ENCODE results near the gene IRS1. TPM values are rescaled to one million over a fixed set of nuclear protein-coding genes. Genes with fewer than 3 reads are reported as not detected.

IRS1 gene
- total and polyA plus RNA-seq, 12 donors, result 10.0 to 55.7 (median 25.0) TPM

DNA sequence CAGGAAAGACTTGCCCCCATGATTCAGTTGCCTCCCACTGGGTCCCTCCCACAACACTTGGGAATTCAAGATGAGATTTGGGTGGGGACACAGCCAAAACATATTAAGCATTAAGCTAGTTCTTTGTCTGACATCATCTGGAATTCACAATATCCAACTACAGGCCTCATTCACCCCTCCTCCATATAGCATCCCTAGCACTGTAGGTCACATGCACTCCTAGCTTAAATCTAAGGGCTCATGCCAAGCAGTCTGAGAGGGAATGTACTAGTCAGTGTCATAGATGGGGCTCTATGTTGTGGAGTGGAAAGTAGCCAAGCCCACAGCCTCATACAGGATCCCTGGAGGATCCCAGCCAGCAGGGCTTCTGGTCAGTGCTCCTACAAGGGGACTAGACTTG, 92.1 kb downstream of the IRS1 start:
- intact Hi-C loops (cut with DNase I), result no loop called here
- Histone ChIP-seq H3K4me3 (no peak overlapping the region), H3K27me3 (no peaks in the 10 kb centered on the region), H3K4me1 (replicated peaks in 1 of 2) (peaks cover 0 to 6% of the 10 kb centered on the region in 2 donors), H3K9me3 (replicated peaks in 1 of 3) (no peaks in the 10 kb centered on the region), H3K36me3 (replicated peaks in 1 of 2) (no peaks in the 10 kb centered on the region), H3K27ac (no peak overlapping the region)
- DNase-seq, result no peak
- TF ChIP-seq POLR2A (IDR thresholded peaks at IDR 0.05), result no peak
- TF ChIP-seq CTCF (IDR thresholded peaks at IDR 0.05), result no peak

DNA sequence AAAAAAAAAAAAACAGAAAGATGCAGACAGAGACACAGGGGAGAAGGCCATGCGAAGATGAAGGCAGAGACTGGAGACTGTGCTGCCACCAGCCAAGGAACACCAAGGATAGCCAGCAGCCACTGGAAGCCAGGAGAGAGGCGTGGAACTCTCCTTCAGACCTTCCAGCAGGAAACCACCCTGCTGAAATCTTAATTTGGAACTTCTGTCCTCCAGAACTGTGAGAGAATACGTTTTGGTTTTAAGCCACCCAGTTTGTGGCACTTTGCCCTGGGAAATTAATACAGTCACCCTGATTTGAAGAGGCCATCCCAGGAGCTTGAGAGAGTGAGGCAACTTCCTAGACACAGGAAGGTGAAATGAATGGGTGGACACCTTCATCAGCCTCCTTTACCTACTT, 93.7 kb downstream of the IRS1 start:
- 75 to 84% (median 80%) methylated on average over 3 of the region's 3 CpGs for WGBS, 4 donors
- peaks cover 0 to 17% of the 10 kb centered on the region in 2 donors for H3K4me1 ChIP-seq (replicated peaks in 1 of 2)
- intact Hi-C loops (cut with DNase I), result no loop called here
- H3K27me3 ChIP-seq, result no peaks in the 10 kb centered on the region
- TF ChIP-seq CTCF (IDR thresholded peaks at IDR 0.05) (no peak), POLR2A (IDR thresholded peaks at IDR 0.05) (no peak)
- no peak overlapping the region for H3K27ac ChIP-seq
- no peak overlapping the region for H3K4me3 ChIP-seq
- no peaks in the 10 kb centered on the region for H3K9me3 ChIP-seq (replicated peaks in 1 of 3)
- no peaks in the 10 kb centered on the region for H3K36me3 ChIP-seq (replicated peaks in 1 of 2)
- no peak for DNase-seq

GRCh38 chr2:226705133-226705886, 94.3 kb downstream of the IRS1 start:
- H3K9me3 ChIP-seq (replicated peaks in 1 of 3), result no peaks in the 10 kb centered on the region
- H3K4me1 ChIP-seq (replicated peaks in 1 of 2), result peaks cover 0 to 17% of the 10 kb centered on the region in 2 donors
- no peak overlapping the region for H3K27ac ChIP-seq
- no peak for DNase-seq
- no peak overlapping the region for H3K4me3 ChIP-seq
- H3K27me3 ChIP-seq, result no peaks in the 10 kb centered on the region
- intact Hi-C loops (cut with DNase I), result no loop called here
- no peaks in the 10 kb centered on the region for H3K36me3 ChIP-seq (replicated peaks in 1 of 2)
- TF ChIP-seq POLR2A (IDR thresholded peaks at IDR 0.05), result no peak
- TF ChIP-seq CTCF (IDR thresholded peaks at IDR 0.05), result no peak
- WGBS, 4 donors, result 92 to 96% (median 93%) methylated on average over 8 of the region's 8 CpGs

DNA sequence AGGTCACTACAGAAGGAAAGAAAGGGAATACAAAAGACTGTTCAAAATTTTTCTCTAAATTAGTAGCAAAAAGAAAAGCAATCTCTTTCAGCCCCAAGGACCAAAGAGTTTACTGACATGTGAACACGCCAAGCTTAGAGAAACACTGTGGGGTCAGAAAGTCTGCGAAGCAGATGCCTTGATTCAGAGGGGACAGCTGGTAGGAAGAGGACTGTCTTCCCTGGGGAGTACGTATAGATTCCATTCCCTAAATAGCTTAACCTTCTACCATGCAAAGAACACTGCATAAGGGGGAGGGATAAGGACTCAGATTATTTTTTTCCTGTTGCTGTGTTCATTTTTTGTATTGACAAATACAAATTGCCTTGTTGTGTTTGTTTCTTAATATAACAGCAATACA, 96.1 kb downstream of the IRS1 start:
- intact Hi-C loops (cut with DNase I), result no loop called here
- no peaks in the 10 kb centered on the region for H3K27me3 ChIP-seq
- no peak overlapping the region for H3K4me3 ChIP-seq
- H3K27ac ChIP-seq, result no peak overlapping the region
- TF ChIP-seq CTCF (IDR thresholded peaks at IDR 0.05), result no peak
- no peak for TF ChIP-seq POLR2A (IDR thresholded peaks at IDR 0.05)
- H3K36me3 ChIP-seq (replicated peaks in 1 of 2), result no peaks in the 10 kb centered on the region
- H3K9me3 ChIP-seq (replicated peaks in 1 of 3), result no peaks in the 10 kb centered on the region
- no peak for DNase-seq
- 27 to 53% (median 38%) methylated on average over 3 of the region's 3 CpGs for WGBS, 4 donors
- peaks cover 0 to 24% of the 10 kb centered on the region in 2 donors for H3K4me1 ChIP-seq (replicated peaks in 1 of 2)
